RWPE2 (cell line): ENCODE measurements around the gene AMH.
"Not testable (repeated sequence)": the region's sequence is repeated elsewhere in the genome, so short reads cannot be mapped to it uniquely, and the experiment has no call there.

ENCODE experiments used
- ATAC-seq: fragments of 200-7000 bp; cut with Tn5 transposase; 3 replicates; pipeline ENCODE4 v1.9.1; 2021; ENCODE audit warnings: low read depth
- DNase-seq: peaks from one replicate; pipeline ENCODE4 v3.0.0-alpha.2; 2020; ENCODE audit warnings: low spot score
- H3K27ac ChIP-seq: fragments of 450-650 bp; 2 replicates; pipeline ENCODE4 v1.5.1; 2017; ENCODE audit warnings: mild to moderate bottlenecking; ENCODE audit not compliant: poor library complexity, severe bottlenecking
- H3K27me3 ChIP-seq: fragments of 250-450 bp; sonication (Bioruptor Pico); 2 replicates; pipeline ENCODE4 v1.5.1; 2021; ENCODE audit warnings: mild to moderate bottlenecking, moderate library complexity; ENCODE audit not compliant: insufficient read depth, poor library complexity, severe bottlenecking
- H3K36me3 ChIP-seq: fragments of 250-450 bp; sonication (Bioruptor Pico); 2 replicates; pipeline ENCODE4 v1.5.1; 2020; ENCODE audit warnings: low read depth, mild to moderate bottlenecking, moderate library complexity
- H3K4me1 ChIP-seq: fragments of 250-450 bp; sonication (Bioruptor Pico); 2 replicates; pipeline ENCODE4 v1.5.1; 2021; ENCODE audit warnings: mild to moderate bottlenecking, moderate library complexity; ENCODE audit not compliant: insufficient read depth, poor library complexity, severe bottlenecking
- H3K4me3 ChIP-seq: fragments of 250-450 bp; sonication (Bioruptor Pico); 2 replicates; pipeline ENCODE4 v1.5.1; 2021; ENCODE audit warnings: mild to moderate bottlenecking, moderate library complexity; ENCODE audit not compliant: severe bottlenecking
- H3K9me3 ChIP-seq: fragments of 250-450 bp; sonication (Bioruptor Pico); 2 replicates; pipeline ENCODE4 v1.5.1; 2021; ENCODE audit warnings: mild to moderate bottlenecking, moderate library complexity; ENCODE audit not compliant: severe bottlenecking
- CTCF ChIP-seq: fragments of 450-650 bp; IDR thresholded peaks from one replicate; pipeline ENCODE4 v1.5.1; 2017; ENCODE audit warnings: mild to moderate bottlenecking, moderate library complexity; ENCODE audit not compliant: poor library complexity, severe bottlenecking

AMH gene

GRCh38 chr19:2276429-2276986, 27.4 kb downstream of the AMH start:
- DNase-seq = no peak
- Histone ChIP-seq H3K9me3 (no peaks in the 10 kb centered on the region), H3K27ac (no peak overlapping the region), H3K4me3 (no peak overlapping the region), H3K27me3 (no peaks in the 10 kb centered on the region), H3K4me1 (peaks cover 3% of the 10 kb centered on the region), H3K36me3 (peaks cover 28% of the 10 kb centered on the region)
- no peak for ATAC-seq
- TF ChIP-seq CTCF = no peak

DNA sequence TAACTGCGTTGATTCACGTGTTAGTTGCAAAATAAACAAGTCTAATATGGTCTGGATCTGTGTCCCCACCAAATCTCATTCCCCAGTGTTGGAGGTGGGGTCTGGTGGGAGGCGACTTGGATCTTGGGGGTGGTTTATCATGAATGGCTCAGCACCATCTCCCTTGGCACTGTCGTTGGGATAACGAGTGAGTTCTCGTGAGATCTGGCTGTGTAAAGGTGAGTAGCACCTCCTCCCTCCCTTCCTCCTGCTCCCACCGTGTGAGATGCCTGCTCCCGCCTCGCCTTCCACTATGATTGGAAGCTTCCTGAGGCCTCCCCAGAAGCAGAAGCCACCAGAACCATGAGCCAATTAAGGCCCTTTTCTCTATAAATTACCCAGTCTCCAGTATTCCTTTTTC, 28.0 kb downstream of the AMH start:
- Histone ChIP-seq H3K36me3 (peaks cover 21% of the 10 kb centered on the region), H3K27ac (no peak overlapping the region), H3K27me3 (no peaks in the 10 kb centered on the region), H3K4me3 (no peak overlapping the region), H3K4me1 (peaks cover 3% of the 10 kb centered on the region), H3K9me3 (no peaks in the 10 kb centered on the region)
- TF ChIP-seq CTCF = no peak
- ATAC-seq (no peak), DNase-seq (no peak)

- no peaks in the 10 kb centered on the region for H3K4me1 ChIP-seq
- ATAC-seq = no peak
- no peak overlapping the region for H3K4me3 ChIP-seq
- peaks cover 8% of the 10 kb centered on the region; the same call in 1 of the 2 replicates for H3K36me3 ChIP-seq
- H3K27ac ChIP-seq = no peak overlapping the region
- no peak for DNase-seq
- no peak for TF ChIP-seq CTCF
- no peaks in the 10 kb centered on the region for H3K9me3 ChIP-seq
- no peaks in the 10 kb centered on the region for H3K27me3 ChIP-seq
These were observed 29.5 kb downstream of the AMH start for GRCh38 chr19:2278459-2279158.

- H3K4me1 ChIP-seq = no peaks in the 10 kb centered on the region
- H3K9me3 ChIP-seq = no peaks in the 10 kb centered on the region
- no peak overlapping the region for H3K27ac ChIP-seq
- no peak for DNase-seq
- H3K27me3 ChIP-seq = no peaks in the 10 kb centered on the region
- ATAC-seq = no peak
- TF ChIP-seq CTCF = no peak
- H3K36me3 ChIP-seq = no peaks in the 10 kb centered on the region
- no peak overlapping the region for H3K4me3 ChIP-seq
These were observed 31.6 kb downstream of the AMH start for GRCh38 chr19:2280633-2281264.

- not testable (repeated sequence) for H3K27ac ChIP-seq, H3K9me3 ChIP-seq, DNase-seq, H3K4me3 ChIP-seq, H3K36me3 ChIP-seq, H3K27me3 ChIP-seq, ATAC-seq, H3K4me1 ChIP-seq
These were observed 32.3 kb downstream of the AMH start for GRCh38 chr19:2281265-2282061.
